ENCODE results near the gene RNF227.
A peak's percentile ranks its signal among the peaks of the same experiment; 100 is the strongest.

Gene RNF227

GRCh38 chr17:7930841-7931631, 14.9 kb upstream of the RNF227 start:
- no peak for DNase-seq (ENCODE audit: low spot score)

- peak; percentile 83 for DNase-seq (ENCODE audit: low spot score)
Observed at GRCh38 chr17:7929158-7930023, 13.3 kb upstream of the RNF227 start, which contains the start of gene KCNAB3. KCNAB3 (minus strand) TSS chr17:7929856; CDS start chr17:7929435, 421 bp downstream.

- DNase-seq (ENCODE audit: low spot score): no peak
Observed at GRCh38 chr17:7927596-7927995, 11.5 kb upstream of the RNF227 start.

GRCh38 chr17:7922845-7923628, 6.9 kb upstream of the RNF227 start:
- peak; percentile 83 for DNase-seq (ENCODE audit: low spot score)

GRCh38 chr17:7922269-7922844, 6.3 kb upstream of the RNF227 start:
- DNase-seq (ENCODE audit: low spot score): no peak

GRCh38 chr17:7916808-7917207, 719 bp upstream of the RNF227 start:
- DNase-seq (ENCODE audit: low spot score): no peak

GRCh38 chr17:7916385-7916682, 245 bp upstream of the RNF227 start:
- no peak for DNase-seq (ENCODE audit: low spot score)

GRCh38 chr17:7915179-7915610, 894 bp downstream of the RNF227 start:
- no peak for DNase-seq (ENCODE audit: low spot score)

- DNase-seq (ENCODE audit: low spot score): peak; percentile 71
Observed at GRCh38 chr17:7912927-7913524, 3.1 kb downstream of the RNF227 start.

GRCh38 chr17:7911116-7911515, 5.0 kb downstream of the RNF227 start:
- DNase-seq (ENCODE audit: low spot score): no peak

- no peak for DNase-seq (ENCODE audit: low spot score)
Observed at GRCh38 chr17:7910711-7911110, 5.4 kb downstream of the RNF227 start.

- no peak for DNase-seq (ENCODE audit: low spot score)
Observed at GRCh38 chr17:7910281-7910680, 5.8 kb downstream of the RNF227 start.

- DNase-seq (ENCODE audit: low spot score): no peak
Observed at GRCh38 chr17:7909089-7909488, 7.0 kb downstream of the RNF227 start.

- DNase-seq (ENCODE audit: low spot score): no peak
Observed at GRCh38 chr17:7903154-7904103, 12.7 kb downstream of the RNF227 start.

GRCh38 chr17:7897773-7898172, 18.3 kb downstream of the RNF227 start:
- DNase-seq (ENCODE audit: low spot score): peak; percentile 77

- no peak for DNase-seq (ENCODE audit: low spot score)
Observed at GRCh38 chr17:7897090-7897489, 19.0 kb downstream of the RNF227 start.

GRCh38 chr17:7894866-7895265, 21.2 kb downstream of the RNF227 start:
- DNase-seq (ENCODE audit: low spot score): no peak

GRCh38 chr17:7894226-7894625, 21.9 kb downstream of the RNF227 start:
- DNase-seq (ENCODE audit: low spot score): no peak

- DNase-seq (ENCODE audit: low spot score): no peak
Observed at GRCh38 chr17:7893187-7893880, 22.8 kb downstream of the RNF227 start.
